Activated B cell treated with CpG ODN at 0.5 μM for 24 hours (primary cell): ENCODE data around the gene SLC7A4. TPM values are rescaled to one million over a fixed set of nuclear protein-coding genes. Genes with fewer than 3 reads are reported as not detected.
A peak's percentile ranks its signal among the peaks of the same experiment; 100 is the strongest.

ENCODE experiments used
- ATAC-seq: fragments of 200-7000 bp; cut with Tn5 transposase; one replicate; pipeline ENCODE4 v1.10.0; 2021; ENCODE audit warnings: low read depth, mild to moderate bottlenecking, moderate library complexity
- CTCF ChIA-PET: fragments of 350-600 bp; sonication (Branson Sonifier 250); formaldehyde crosslinking; loops from one replicate; lab custom pipeline; 2021; ENCODE audit warnings: antibody characterized with exemption; lab: Charles Lee
- POLR2A ChIA-PET: fragments of 350-600 bp; sonication (Branson Sonifier 250); formaldehyde crosslinking; loops from one replicate; lab custom pipeline; 2021; ENCODE audit warnings: antibody characterized with exemption; lab: Charles Lee
- DNase-seq: peaks from one replicate; pipeline ENCODE4 v3.0.0; 2022
- H3K27ac Mint-ChIP-seq: one replicate; pipeline ENCODE4 v1.8.0; 2020; ENCODE audit warnings: mixed read lengths
- H3K27me3 Mint-ChIP-seq: one replicate; pipeline ENCODE4 v1.8.0; 2021; ENCODE audit warnings: mixed read lengths
- H3K36me3 Mint-ChIP-seq: one replicate; pipeline ENCODE4 v1.8.0; 2021; ENCODE audit warnings: low read depth, mixed read lengths
- H3K4me1 Mint-ChIP-seq: one replicate; pipeline ENCODE4 v1.8.0; 2021; ENCODE audit warnings: mixed read lengths
- H3K4me3 Mint-ChIP-seq: one replicate; pipeline ENCODE4 v1.8.0; 2020; ENCODE audit warnings: mild to moderate bottlenecking, mixed read lengths
- H3K9me3 Mint-ChIP-seq: one replicate; pipeline ENCODE4 v1.8.0; 2020; ENCODE audit warnings: mixed read lengths
- intact Hi-C: fragments of 100-400 bp; cut with micrococcal nuclease; formaldehyde crosslinking; loops from one replicate; pipeline ENCODE4 v1.15.1; 2024
- total RNA-seq: library from RNA; stranded (reverse); gene quantifications from 2 replicates; pipeline ENCODE4 v1.2.3, GENCODE V29; 2022
- TF ChIP-seq, protein P1 (sequence below): fragments of 200-600 bp; IDR thresholded peaks from one replicate; pipeline ENCODE4 v1.8.0; 2022; ENCODE audit warnings: antibody characterized with exemption, mild to moderate bottlenecking

Gene SLC7A4
- total RNA-seq, 1 donor from 2014 or later = not detected

DNA sequence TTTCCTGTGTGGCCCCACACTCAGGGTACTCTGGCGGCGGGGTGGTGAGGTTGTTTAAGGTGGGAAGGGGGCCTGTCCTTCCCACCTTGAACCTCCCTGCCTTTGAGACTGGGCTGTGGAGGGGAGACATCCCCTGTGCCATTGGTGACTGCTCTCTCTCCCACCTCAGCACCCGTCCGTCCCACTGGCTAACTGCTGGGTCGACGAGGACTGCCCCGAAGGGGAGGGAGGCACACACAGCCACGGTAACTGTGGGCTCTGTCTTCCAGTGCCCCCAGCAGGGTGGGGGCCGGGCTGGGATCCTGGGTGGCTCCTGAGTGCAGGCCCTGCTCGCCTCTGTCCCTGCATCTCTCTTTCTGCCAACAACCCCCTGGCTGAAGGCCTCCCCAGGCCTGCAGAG is 9.9 kb downstream of the SLC7A4 start:
- intact Hi-C loops = no loop called here
- POLR2A ChIA-PET = no interaction called here
- peaks cover 5% of the 10 kb centered on the region for H3K27me3 Mint-ChIP-seq
- no peak overlapping the region for H3K4me3 Mint-ChIP-seq
- ATAC-seq = no peak
- DNase-seq = no peak
- H3K9me3 Mint-ChIP-seq = no peaks in the 10 kb centered on the region
- no peak overlapping the region for H3K27ac Mint-ChIP-seq
- TF ChIP-seq, protein P1, sequence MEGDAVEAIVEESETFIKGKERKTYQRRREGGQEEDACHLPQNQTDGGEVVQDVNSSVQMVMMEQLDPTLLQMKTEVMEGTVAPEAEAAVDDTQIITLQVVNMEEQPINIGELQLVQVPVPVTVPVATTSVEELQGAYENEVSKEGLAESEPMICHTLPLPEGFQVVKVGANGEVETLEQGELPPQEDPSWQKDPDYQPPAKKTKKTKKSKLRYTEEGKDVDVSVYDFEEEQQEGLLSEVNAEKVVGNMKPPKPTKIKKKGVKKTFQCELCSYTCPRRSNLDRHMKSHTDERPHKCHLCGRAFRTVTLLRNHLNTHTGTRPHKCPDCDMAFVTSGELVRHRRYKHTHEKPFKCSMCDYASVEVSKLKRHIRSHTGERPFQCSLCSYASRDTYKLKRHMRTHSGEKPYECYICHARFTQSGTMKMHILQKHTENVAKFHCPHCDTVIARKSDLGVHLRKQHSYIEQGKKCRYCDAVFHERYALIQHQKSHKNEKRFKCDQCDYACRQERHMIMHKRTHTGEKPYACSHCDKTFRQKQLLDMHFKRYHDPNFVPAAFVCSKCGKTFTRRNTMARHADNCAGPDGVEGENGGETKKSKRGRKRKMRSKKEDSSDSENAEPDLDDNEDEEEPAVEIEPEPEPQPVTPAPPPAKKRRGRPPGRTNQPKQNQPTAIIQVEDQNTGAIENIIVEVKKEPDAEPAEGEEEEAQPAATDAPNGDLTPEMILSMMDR = no peak
- no peaks in the 10 kb centered on the region for H3K36me3 Mint-ChIP-seq
- CTCF ChIA-PET = no interaction called here
- H3K4me1 Mint-ChIP-seq = peaks cover 3% of the 10 kb centered on the region

- H3K4me3 Mint-ChIP-seq = no peak overlapping the region
- CTCF ChIA-PET = interaction anchor here (1.0 kb wide), 2 partner anchors 81 to 564 kb away, joined by 3 read pairs; no protein-coding TSS in a partner anchor
Observed at GRCh38 chr22:21020802-21021429, 11.4 kb downstream of the SLC7A4 start.

DNA sequence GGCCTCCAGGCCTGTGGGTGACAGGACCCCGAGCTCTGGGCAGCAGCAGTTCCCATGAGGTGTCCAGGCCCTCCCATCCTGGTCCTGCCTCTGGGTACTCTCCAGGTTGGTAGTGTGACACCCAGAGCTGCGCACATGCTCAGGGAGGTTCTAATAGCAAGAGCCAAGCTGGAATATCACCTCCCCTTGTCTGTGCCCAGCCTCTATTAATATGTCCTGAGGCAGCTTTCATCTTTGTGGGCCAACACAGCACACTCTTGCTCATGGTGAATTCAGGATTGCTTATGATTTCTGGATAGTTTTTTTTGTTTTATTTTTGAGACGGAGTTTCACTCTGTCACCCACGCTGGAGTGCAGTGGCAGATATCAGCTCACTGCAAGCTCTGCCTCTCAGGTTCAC is 14.0 kb downstream of the SLC7A4 start:
- H3K27ac Mint-ChIP-seq = no peak overlapping the region
- intact Hi-C loops = no loop called here
- CTCF ChIA-PET = no interaction called here

More at GRCh38 chr22:21020802-21021429, 11.4 kb downstream of the SLC7A4 start:
- H3K9me3 Mint-ChIP-seq = no peaks in the 10 kb centered on the region
- intact Hi-C loops = no loop called here
- H3K27ac Mint-ChIP-seq = no peak overlapping the region
- no peaks in the 10 kb centered on the region for H3K36me3 Mint-ChIP-seq
- ATAC-seq (peak; percentile 61), DNase-seq (no peak)
- TF ChIP-seq, protein P1 = no peak
- H3K4me1 Mint-ChIP-seq = peaks cover 5% of the 10 kb centered on the region
- POLR2A ChIA-PET = no interaction called here
- H3K27me3 Mint-ChIP-seq = peaks cover 5% of the 10 kb centered on the region

DNA sequence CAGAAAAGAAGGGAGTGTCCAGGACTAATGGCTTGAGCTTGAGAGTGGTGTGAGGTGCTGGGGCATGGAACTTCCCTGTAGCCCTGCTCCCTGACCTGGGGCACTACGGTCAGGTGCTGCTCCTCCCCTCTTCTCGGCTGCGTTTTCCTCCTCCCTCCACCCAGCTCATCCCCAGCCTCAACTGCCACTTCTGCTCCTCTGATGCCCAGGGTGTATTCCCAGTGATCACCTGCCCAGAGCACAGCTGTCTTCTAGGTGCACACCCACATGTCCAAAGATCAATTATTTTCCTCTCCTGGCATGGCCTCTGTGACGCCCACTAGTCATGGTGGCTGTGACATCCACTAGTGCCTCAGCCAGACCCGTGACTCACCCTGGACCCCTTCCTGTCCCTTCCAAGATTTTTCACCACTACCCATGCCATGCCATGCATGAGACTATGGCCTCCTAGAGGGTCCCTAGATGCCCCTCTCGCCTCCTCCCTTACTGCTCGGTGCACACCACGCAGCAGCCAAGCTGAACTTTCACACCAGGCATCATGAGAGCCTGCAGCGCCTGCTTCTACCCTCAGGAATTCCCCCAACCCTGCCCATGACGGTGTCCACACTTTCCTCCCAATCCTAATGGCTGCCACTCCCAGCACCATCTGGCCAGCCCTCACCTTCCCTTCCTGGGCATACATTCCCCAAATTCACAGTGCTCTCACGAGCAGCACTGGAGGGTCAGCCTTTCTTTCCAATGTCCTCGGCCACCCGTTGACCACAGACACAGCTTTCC is 15.5 kb downstream of the SLC7A4 start:
- H3K36me3 Mint-ChIP-seq = no peaks in the 10 kb centered on the region
- ChIA-PET POLR2A (no interaction called here), CTCF (no interaction called here)
- TF ChIP-seq, protein P1 = no peak
- no peaks in the 10 kb centered on the region for H3K9me3 Mint-ChIP-seq
- no peak overlapping the region for H3K4me3 Mint-ChIP-seq
- H3K4me1 Mint-ChIP-seq = peaks cover 27% of the 10 kb centered on the region
- ATAC-seq (no peak), DNase-seq (no peak)
- peaks cover 5% of the 10 kb centered on the region for H3K27me3 Mint-ChIP-seq
- H3K27ac Mint-ChIP-seq = peak overlapping the region; percentile 35
- intact Hi-C loops = no loop called here

More for the DNA sequence above, 14.0 kb downstream of the SLC7A4 start:
- H3K4me3 Mint-ChIP-seq = no peak overlapping the region
- ATAC-seq = no peak
- DNase-seq = no peak
- no peaks in the 10 kb centered on the region for H3K9me3 Mint-ChIP-seq
- TF ChIP-seq, protein P1 = no peak
- peaks cover 5% of the 10 kb centered on the region for H3K27me3 Mint-ChIP-seq
- H3K4me1 Mint-ChIP-seq = peaks cover 25% of the 10 kb centered on the region
- POLR2A ChIA-PET = no interaction called here
- H3K36me3 Mint-ChIP-seq = no peaks in the 10 kb centered on the region

GRCh38 chr22:21015466-21016006 is 16.8 kb downstream of the SLC7A4 start:
- H3K27ac Mint-ChIP-seq = no peak overlapping the region
- POLR2A ChIA-PET = interaction anchor here (0.7 to 4.6 kb wide), 3 partner anchors 13 to 142 kb away, joined by 3 to 37 read pairs (median 7); partner anchors contain the start of genes LZTR1 and THAP7

More at GRCh38 chr22:21015466-21016006, 16.8 kb downstream of the SLC7A4 start:
- CTCF ChIA-PET = no interaction called here
- H3K9me3 Mint-ChIP-seq = no peaks in the 10 kb centered on the region
- DNase-seq (no peak), ATAC-seq (no peak)
- no peaks in the 10 kb centered on the region for H3K27me3 Mint-ChIP-seq
- intact Hi-C loops = no loop called here
- H3K4me1 Mint-ChIP-seq = peaks cover 27% of the 10 kb centered on the region
- no peak overlapping the region for H3K4me3 Mint-ChIP-seq
- no peaks in the 10 kb centered on the region for H3K36me3 Mint-ChIP-seq
- TF ChIP-seq, protein P1 = no peak
